NK-92 (cell line): Measurements from ENCODE around the gene TAS2R60.

Experiments
- DNase-seq: peaks from one replicate; lab custom pipeline; 2025; ENCODE audit not compliant: unreplicated experiment; lab: John Stamatoyannopoulos, UW

The TAS2R60 gene

DNA sequence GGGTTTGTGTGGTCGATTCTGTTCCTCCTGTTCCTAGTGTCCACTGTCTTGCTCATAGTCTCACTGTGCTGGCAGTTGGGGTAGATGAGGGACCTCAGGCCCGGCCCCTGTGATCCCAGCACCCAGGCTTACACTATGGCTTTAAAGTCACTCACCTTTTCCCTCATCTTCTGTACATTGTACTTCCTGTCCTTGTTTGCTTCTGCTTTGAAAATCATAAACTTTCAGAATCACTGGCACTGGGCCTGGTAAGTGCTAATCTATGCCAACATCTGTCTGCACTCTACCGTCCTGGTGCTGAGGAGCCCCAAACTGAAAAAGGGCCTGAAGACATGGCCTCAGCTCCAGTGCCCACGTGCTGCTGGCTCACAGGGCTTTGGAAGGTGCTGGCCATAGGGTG, 5.7 kb upstream of the TAS2R60 start:
- no peak for DNase-seq

DNA sequence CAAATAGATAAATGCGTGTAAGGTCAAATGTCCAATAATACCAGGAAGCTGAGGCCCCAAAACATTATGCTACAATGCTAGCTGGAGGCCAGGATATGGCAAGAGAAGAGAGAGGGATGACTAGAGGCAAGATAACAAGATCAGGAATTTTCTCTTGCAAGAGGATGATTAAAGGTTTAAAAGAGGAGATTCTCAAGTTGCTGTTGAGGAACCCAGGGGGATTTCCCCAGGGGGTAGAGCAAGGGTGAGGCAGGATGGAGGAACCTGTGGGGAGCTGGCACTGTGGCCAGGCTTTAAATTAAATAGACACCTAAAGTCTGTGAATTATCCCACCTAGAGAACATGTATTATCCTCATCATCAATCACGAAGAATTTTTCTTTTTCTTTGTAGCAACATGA, 3.4 kb upstream of the TAS2R60 start:
- DNase-seq: no peak

DNA sequence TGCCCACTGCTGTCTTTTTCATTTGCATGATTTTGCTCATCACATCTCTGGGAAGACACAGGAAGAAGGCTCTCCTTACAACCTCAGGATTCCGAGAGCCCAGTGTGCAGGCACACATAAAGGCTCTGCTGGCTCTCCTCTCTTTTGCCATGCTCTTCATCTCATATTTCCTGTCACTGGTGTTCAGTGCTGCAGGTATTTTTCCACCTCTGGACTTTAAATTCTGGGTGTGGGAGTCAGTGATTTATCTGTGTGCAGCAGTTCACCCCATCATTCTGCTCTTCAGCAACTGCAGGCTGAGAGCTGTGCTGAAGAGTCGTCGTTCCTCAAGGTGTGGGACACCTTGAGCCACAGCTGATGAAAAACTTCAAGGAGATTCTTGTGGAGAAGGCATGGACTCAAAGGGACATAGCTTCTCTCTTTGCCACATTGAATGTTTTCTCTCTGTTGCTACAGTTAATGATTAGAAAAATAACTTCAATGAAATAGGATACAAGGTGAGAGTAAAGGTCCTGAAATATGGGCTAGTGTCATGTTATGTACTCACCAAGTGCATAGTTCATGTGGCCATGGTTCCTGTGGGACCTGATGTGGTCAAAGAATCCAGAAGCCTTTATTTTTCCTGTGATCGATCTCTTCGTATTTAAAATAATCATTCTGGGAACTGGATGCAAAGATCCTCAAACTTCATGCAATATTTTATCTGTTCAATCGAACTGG, 970 bp downstream of the TAS2R60 start:
- no peak for DNase-seq

DNA sequence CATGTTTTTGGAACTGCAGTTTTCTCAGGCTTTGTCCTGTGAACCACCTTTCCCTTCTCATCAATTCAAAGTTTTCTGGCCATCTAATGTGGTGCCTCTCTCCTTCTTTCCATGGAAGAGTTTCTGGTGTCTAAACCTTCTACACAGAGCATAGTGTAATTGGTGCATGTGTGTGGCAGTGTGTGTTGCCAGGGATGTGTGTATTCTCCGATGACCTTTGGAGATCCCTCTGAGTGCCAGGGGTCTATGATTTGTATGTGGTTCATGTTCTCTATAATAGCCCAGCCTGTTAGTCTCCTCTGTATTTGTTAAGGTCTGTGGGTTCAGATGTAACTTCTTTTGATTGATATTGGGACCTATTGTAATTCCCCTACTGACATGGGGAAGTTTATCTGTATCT, 1.5 kb downstream of the TAS2R60 start:
- no peak for DNase-seq

DNA sequence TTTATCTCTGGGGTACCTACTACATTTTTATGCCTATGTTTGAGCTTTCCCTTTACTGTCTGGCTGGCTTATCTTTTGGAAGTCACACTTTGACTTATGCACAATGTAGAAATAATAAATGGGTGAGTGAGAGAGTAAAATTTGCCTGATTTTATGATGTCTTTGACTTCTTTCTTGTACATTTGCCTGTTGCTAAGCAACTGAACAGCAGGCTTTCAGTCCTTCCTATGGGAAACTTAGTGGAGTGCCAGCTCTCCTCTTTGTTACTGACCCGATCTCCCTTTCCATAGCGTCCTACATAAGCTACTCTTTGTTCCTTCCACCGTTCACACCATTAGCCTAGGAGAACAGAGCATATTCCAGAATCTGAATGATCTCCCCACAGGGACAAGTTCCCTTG, 4.2 kb downstream of the TAS2R60 start:
- no peak for DNase-seq

DNA sequence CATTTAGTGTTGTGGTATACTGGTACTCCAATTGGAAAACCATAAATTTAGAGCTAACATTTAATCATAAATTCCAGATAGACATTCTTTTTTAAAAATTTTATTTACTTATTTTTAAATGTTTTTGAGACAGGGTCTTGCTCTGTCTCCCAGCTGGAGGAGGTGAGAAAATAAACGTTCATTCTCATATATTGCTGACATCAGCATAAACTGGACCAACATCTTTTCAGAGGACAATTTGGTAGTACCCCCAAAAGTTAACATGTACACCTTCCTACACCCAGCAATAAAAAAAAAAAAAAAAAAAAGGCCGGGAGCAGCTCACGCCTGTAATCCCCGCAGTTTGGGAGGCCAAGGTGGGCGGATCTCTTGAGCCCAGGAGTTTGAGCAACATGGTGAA, 5.2 kb downstream of the TAS2R60 start:
- DNase-seq: no peak

DNA sequence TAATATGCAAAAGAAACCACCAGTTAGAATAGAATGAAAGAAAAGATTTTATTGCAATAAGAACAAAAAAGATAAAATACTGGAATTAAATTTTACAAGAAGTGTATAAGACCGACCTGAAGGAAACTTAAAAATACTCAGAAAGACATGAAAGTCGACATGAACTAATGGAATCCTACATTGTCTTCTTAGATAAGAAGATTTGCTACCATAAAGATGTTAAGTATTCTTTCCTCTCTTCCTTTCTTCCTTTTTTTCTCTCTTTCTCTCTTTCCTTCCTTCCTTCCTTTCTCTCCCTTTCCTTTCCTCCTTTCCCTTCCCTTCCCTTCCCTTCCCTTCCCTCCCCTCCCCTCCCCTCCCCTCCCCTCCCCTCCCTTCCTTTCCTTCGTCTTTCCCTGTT, 6.5 kb downstream of the TAS2R60 start:
- DNase-seq: no peak

DNA sequence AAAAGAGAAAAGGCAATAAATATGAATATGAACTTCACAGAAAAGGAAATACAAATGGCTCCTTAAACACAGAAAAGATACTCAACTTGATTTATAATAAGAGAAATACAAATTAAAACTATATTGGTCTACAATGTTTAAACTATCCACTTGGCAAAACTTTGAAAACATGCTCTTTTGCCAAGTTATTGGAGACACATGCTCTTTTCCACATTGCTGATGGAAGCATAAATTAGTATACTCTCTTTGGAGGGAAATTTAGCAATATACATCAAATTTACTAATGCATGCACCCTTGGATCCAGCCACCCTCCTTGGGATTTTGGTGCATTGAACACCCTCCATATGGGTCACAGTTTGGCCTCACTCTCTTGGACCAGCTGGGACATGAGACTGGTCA, 7.9 kb downstream of the TAS2R60 start:
- no peak for DNase-seq

DNA sequence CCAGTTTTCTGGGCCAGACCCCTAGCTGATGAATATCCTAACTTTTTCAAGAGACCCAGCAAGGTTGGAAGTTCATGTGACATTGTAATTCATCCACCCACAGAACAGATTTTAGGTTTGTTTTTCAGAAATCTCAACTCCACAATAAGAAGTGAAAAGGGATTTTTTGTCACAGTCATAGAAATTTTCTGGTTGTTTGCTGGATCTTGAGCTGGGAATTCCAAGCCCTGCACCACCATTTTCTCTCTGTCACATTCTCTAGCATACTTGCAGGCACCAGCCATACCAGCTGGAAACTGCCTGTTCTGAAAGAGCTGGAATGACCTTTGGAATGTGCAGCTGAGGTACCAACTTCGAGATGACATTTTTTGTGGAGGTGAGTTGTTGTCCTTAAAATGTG, 8.5 kb downstream of the TAS2R60 start:
- no peak for DNase-seq

DNA sequence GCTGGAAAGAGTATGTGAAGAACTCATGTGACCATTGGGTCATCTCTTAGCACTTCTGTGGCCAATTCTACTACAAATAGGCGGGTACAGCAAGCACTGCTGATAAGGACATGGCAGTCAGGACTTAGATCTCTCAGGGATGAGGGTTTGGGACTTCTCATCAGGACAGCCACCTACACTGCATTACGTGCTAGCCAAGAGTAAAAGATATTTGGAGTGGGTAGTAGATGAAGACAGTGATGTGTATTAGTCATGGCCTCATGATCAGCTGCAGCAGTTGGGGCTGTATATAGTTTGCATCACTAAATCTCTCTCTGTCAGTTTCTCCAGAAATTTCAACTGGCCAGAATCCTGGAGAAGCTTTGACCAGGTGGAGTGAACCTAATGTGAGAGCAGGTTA, 9.2 kb downstream of the TAS2R60 start:
- no peak for DNase-seq

DNA sequence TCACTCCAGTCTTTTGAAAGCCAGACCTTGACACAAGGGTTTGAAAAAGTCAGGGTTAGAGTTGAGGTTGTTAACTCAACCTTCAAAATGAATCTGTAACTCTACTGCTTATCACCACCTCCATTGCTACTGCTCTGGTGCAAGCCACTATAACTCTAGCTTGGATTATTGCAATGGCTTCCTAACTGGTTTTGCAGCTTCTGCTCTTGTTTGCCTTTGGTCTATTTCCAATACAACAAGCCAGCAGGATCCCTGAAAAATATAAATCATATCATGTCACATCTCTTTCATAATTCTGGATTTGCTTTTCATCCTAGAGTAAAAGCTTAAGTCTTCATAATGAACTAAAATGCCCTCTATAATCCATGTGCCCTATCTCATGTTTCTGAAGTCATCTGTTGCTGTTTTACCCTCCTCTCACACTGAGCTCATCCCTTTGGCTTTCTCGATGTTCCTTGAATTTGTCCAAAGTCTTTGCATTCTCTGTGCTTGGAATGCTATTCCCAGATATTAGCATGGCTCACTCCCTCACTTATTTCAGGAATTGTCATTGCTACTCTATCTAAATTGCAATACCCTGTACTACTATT, 10.9 kb downstream of the TAS2R60 start:
- no peak for DNase-seq

DNA sequence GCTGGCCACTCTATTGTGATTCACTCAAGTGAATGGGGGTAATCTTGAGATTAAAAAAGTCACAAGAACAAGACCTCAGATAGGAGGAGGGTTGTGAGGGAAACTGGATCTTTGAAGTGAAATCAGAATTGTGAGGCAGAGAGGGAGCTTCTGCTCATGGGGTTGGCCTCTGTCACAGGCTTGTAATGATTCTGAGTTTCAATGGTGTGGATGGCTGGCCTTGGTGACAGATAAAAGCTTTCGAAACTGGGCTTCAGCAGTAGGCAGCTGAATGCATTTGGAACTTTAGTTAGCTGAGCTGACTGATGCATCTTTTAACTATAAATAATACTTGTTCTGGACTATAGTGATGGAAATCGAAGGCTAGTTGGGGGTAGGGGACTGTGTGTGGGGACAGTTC, 12.2 kb downstream of the TAS2R60 start:
- no peak for DNase-seq

DNA sequence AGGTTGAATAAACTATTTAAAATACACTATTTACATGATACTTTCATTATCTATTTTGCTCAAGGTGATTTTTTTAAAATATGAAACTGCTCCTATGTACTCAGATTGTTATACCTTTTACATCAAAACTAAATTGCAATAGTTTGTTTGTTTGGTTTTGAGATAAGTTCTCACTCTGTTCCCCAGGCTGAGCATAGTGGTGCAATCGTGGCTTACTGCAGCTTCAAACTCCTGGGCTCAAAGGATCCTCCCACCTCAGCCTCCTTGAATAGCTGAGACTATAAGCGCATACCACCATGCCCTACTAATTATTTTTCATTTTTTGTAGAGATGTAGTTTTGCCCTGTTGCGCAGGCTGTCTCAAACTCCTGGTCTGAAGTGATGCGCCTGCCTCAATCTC, 12.7 kb downstream of the TAS2R60 start:
- no peak for DNase-seq

DNA sequence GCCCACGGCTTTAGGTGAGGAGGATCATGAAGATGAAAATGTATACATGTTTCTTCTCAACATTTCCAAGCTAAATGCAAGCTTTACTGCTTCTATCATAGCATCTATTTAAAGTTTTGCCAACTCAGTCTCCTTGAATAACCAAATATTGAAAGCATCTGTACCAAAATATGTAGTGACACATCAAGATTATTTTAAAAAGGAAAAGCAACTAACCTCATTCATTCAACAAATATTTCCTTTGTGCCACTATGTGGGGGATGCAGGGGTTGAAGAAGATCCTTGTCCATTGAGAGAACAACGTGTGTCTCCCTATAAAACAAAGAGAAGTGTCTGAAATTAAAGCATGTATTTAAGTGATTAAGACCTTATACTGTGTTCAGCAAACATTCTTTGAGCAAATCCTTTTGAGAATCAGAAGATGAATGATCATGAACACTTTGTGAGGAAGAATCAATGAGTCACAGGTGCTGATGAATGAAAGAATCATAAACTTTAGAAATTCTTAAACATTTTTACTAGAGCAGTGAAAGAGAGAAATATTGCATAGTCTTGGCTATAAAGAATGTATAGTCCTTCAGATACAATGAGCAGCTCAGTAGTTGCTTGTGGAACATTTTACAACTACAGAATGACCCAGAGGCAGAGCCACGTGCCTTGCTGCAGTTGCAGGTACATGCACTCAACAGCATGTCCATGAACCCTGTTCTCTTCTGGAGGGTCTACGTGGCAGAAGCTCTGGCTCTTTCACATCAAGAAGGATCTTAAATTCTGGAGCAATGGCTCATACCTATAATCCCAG, 13.9 kb downstream of the TAS2R60 start:
- no peak for DNase-seq

DNA sequence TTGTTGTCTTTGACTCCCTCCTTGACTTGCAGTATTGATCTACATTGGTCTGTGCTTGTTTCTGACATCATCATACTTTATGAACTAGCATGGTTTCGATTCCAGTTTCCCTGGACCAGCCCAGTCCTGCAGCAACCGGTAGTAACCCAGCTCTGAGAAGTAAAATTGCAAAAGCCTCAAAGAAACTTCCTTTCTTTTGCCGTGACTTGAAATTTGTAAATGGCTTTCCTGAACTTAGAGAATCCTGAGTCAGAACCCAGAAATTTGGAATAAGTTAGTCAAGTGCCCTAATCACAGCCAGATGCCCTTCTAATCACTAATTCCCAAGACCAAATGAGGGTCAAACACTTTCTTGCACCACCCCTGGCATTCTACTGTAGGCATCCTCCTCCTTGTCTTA, 15.0 kb downstream of the TAS2R60 start:
- no peak for DNase-seq

DNA sequence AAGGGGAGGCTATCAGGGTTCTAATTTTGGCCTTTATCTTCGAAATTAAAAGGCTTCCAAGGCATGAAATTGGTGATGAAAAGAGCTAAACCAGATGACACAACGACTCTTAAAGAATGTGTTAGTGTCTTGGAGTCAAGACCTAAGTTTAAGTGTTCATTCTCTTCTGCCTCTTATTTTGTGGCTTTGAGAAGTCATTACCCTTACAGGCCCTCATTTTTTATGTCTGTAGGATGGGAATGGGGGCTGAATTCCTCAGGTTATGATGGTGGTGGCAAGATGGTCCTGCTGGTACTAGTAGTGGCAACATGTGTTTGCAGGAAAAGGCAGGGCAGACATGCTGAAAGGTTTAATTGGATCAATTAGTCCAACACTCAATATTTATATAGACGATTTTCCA, 15.4 kb downstream of the TAS2R60 start:
- no peak for DNase-seq

DNA sequence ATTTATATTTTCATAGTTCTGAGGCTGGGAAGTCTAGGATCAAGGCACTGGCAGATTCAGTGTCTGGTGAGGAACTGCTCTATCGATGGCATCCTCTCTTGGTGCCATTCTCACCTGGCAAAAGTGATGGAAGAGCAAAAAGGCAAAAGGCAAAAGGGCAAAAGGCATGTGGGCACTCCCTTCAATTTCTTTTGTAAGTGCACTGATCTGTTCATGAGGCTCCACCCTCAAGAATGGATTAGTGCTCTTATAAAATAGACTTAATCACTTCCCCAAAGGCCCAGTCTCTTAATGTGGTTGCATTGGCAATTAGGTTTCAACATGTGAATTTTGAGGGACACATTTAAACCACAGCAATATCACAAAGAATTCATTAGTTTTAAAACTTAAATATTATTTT, 16.1 kb downstream of the TAS2R60 start:
- DNase-seq: no peak

DNA sequence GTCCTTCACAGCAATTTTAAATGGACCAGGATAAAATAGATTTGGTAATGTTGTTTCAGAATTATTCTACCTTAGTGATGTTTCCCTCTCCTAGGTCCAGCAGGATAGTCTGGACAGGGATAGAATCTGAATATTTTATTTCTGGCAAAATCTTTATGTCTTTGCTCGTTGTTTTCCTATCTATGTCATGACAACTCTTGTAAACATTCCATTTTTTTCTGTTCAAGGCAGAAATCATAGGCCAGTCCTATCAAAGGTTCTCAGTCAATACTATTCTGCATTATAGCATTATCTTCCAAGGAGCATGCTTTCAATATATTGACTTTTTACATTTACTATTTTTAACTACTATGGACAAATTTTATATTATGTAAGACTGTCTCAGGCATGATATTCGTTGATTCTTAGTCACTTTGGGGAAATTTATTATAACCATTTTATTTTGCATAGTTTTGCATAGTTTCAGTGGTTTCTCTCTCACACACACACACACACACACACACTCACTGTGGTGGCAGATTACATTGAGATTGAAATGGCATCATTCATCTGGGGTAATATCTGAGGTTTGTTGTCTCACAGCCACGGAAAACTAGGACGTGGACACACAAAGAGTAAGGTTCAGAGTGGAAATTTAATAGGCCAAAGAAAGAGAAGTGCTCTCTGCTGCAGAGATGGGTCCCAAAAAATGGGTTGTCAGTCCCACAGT, 17.2 kb downstream of the TAS2R60 start:
- DNase-seq: no peak

DNA sequence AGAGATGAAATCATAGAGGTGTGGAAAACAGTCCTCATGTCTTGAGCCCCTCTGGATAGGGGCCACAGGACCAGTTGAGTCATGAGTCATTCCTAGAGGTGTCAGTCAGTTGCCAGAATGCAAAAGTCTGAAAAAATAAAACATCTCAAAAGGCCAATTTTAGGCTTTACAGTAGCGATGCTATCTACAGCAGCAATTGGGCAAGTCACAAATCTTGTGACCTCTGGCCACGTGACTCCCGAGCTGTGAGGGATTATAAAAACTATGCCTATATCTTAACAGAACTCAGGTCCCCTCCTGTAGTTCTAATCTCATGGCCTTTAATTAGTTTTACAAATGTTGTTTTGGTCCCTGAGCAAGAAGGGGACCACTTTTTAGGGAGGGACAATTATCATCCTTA, 18.8 kb downstream of the TAS2R60 start:
- no peak for DNase-seq

DNA sequence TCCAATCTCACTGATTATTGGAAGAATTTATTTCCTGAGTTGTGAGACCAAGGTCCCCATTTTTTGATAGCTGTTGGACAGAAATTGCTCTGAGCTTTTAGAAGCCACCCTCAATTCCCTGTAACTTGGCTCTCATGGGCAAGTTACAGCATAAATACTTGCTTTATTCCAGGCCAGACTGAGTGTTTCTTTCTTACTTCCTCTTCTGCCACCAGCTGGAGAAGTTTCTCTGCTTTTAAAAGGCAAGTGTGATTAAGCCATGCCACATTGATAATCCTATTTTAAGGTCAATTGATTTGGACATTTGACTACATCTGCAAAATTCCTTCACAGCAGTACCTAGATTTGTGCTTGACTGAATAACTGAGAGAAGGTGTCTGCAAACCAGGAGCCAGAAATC, 20.3 kb downstream of the TAS2R60 start:
- DNase-seq: no peak

DNA sequence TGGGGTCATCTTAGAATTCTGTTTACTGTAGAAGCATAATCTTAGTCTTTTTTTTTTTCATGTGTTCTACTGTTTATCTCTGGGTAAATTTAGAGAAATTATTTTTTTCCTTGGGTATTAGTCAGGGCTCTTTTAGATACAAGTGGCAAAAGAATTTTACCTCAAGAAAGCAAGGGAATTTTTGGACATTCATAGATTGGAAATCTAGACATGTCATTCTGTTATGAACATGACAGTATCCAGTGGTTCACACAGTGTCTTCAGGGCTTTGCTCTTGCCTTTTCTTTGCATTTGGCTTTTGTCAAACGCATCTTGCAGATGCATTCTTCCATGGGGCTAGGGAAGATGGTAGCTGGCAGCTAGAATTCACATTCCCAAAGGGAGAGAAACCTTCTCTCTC, 20.7 kb downstream of the TAS2R60 start:
- no peak for DNase-seq

DNA sequence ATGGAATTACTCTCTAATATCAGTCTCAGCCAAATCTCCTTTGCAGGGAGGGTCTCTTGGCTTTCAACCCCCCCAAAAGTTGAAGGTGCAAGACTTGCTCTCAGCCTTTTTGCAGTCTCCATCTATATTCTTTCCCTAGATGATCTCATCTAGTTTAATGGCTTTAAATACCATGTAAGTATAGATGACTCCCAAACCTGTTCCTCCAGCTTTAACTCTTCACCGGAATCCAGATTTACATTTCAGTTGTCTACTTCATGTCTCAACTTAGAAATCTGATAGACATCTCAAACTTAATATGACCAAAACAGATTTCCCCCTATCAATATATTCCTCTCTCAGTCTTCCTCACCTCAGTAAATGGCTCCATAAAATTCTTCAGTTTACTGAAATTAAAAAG, 24.5 kb downstream of the TAS2R60 start:
- no peak for DNase-seq
